Panc1 (cell line): Measurements from ENCODE around the gene SMURF1. TPM values are rescaled to one million over a fixed set of nuclear protein-coding genes. Genes with fewer than 3 reads are reported as not detected.

ENCODE experiments used
- ATAC-seq: fragments of 200-7000 bp; cut with Tn5 transposase; 2 replicates; pipeline ENCODE4 v1.9.1; 2020; ENCODE audit warnings: mild to moderate bottlenecking, moderate library complexity
- BruUV-seq: library from RNA; stranded (reverse); fragments of 400-500 nt; replicated peaks from 2 replicates; lab custom pipeline; 2021; lab: Mats Ljungman, UMichigan
- CTCF ChIA-PET: fragments of 300-600 bp; sonication (Branson Sonifier 250); formaldehyde crosslinking; loops from one replicate; lab custom pipeline; 2022; ENCODE audit warnings: antibody characterized with exemption; lab: Charles Lee
- POLR2A ChIA-PET: fragments of 300-600 bp; sonication (Branson Sonifier 250); formaldehyde crosslinking; loops from one replicate; lab custom pipeline; 2022; ENCODE audit warnings: antibody characterized with exemption; lab: Charles Lee
- DNase-seq: peaks from one replicate; pipeline ENCODE4 v3.0.0-alpha.2; 2010; ENCODE audit warnings: low read depth, low spot score
- H3K27ac ChIP-seq: 2 replicates; pipeline ENCODE4 v1.5.1; 2011; ENCODE audit warnings: mild to moderate bottlenecking, low read length, inconsistent platforms
- H3K27me3 ChIP-seq: fragments of 200-500 bp; sonication (Bioruptor generic); 2 replicates; pipeline ENCODE4 v1.6.0; 2014; ENCODE audit warnings: low read length, inconsistent platforms; ENCODE audit not compliant: control insufficient read depth, insufficient read depth
- H3K36me3 ChIP-seq: fragments of 200-500 bp; sonication (Bioruptor generic); 2 replicates; pipeline ENCODE4 v1.5.1; 2014; ENCODE audit warnings: inconsistent platforms, mild to moderate bottlenecking, low read length, moderate library complexity; ENCODE audit not compliant: control insufficient read depth, insufficient read depth
- H3K4me1 ChIP-seq: 2 replicates; pipeline ENCODE4 v1.5.1; 2011; ENCODE audit warnings: inconsistent platforms, mild to moderate bottlenecking, low read length, moderate library complexity; ENCODE audit not compliant: control insufficient read depth, insufficient read depth
- H3K4me3 ChIP-seq, 2 experiments: 2 replicates each; pipeline ENCODE4 v1.5.1; 2011 to 2012; ENCODE audit warnings: low read depth in 2 of 2, low read length in 2 of 2, mild to moderate bottlenecking in 2 of 2, inconsistent platforms in 1 of 2, moderate library complexity in 1 of 2
- H3K9me3 ChIP-seq: fragments of 200-500 bp; sonication (Bioruptor generic); 2 replicates; pipeline ENCODE4 v1.5.1; 2014; ENCODE audit warnings: low read depth, mild to moderate bottlenecking, inconsistent platforms, low read length, moderate library complexity; ENCODE audit not compliant: control insufficient read depth, insufficient read depth
- POLR2AphosphoS5 ChIP-seq: IDR thresholded peaks from 2 replicates; pipeline ENCODE4 v1.6.1; 2012; ENCODE audit warnings: mild to moderate bottlenecking, low read depth, low read length, moderate library complexity
- SIN3A ChIP-seq: IDR thresholded peaks from 2 replicates; pipeline ENCODE4 v1.6.1; 2012; ENCODE audit warnings: low read depth, mild to moderate bottlenecking, low read length, moderate library complexity, borderline replicate concordance; ENCODE audit not compliant: insufficient read depth
- TCF7L2 ChIP-seq: IDR thresholded peaks from 2 replicates; pipeline ENCODE4 v1.6.1; 2011; ENCODE audit warnings: mild to moderate bottlenecking, low read depth, low read length, inconsistent platforms
- in situ Hi-C: cut with HindIII; loops from 2 replicates; pipeline ENCODE4 v1.10.0; 2016; ENCODE audit warnings: low sequenced_read_pairs, low pct_unique_long_range_greater_than_20kb
- intact Hi-C: fragments of 100-400 bp; cut with micrococcal nuclease; formaldehyde crosslinking; loops from one replicate; pipeline ENCODE4 v1.10.0; 2022; ENCODE audit not compliant: unreplicated experiment
- total RNA-seq: library from RNA; stranded (reverse); gene quantifications from one replicate; pipeline ENCODE4 v1.2.1, GENCODE V29; 2021; ENCODE audit not compliant: unreplicated experiment
- TF ChIP-seq, protein P1 (sequence below), 2 experiments: IDR thresholded peaks; 2 replicates each; pipeline ENCODE4 v1.6.1; 2011 to 2012; ENCODE audit warnings: low read depth in 2 of 2, control low read depth in 1 of 2, low read length in 1 of 2, mild to moderate bottlenecking in 1 of 2, moderate library complexity in 1 of 2; ENCODE audit not compliant: insufficient read depth in 1 of 2
- TF ChIP-seq, protein P2 (sequence below): fragments of 450-650 bp; IDR thresholded peaks from 2 replicates; pipeline ENCODE4 v1.5.1; 2017; ENCODE audit warnings: mild to moderate bottlenecking

Gene SMURF1
- total RNA-seq, 1 experiment from 2014 or later: 47.0 TPM

DNA sequence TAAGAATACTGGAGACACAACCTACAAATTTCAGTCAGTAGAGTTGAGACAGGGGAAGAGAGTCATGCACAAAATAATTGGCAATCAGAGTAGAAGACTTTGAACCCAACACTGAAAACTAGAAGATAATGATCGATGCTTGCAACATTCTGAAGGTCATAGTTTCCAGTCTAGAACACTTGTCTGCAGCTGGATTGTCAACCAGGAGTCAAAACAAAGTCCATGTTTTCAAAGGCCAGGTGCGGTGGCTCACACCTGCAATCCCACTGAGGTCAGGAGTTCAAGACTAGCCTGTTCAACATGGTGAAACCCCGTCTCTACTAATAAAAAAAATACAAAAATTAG is 26.8 kb upstream of the SMURF1 start:
- no peak for TF ChIP-seq TCF7L2
- TF ChIP-seq, protein P1, sequence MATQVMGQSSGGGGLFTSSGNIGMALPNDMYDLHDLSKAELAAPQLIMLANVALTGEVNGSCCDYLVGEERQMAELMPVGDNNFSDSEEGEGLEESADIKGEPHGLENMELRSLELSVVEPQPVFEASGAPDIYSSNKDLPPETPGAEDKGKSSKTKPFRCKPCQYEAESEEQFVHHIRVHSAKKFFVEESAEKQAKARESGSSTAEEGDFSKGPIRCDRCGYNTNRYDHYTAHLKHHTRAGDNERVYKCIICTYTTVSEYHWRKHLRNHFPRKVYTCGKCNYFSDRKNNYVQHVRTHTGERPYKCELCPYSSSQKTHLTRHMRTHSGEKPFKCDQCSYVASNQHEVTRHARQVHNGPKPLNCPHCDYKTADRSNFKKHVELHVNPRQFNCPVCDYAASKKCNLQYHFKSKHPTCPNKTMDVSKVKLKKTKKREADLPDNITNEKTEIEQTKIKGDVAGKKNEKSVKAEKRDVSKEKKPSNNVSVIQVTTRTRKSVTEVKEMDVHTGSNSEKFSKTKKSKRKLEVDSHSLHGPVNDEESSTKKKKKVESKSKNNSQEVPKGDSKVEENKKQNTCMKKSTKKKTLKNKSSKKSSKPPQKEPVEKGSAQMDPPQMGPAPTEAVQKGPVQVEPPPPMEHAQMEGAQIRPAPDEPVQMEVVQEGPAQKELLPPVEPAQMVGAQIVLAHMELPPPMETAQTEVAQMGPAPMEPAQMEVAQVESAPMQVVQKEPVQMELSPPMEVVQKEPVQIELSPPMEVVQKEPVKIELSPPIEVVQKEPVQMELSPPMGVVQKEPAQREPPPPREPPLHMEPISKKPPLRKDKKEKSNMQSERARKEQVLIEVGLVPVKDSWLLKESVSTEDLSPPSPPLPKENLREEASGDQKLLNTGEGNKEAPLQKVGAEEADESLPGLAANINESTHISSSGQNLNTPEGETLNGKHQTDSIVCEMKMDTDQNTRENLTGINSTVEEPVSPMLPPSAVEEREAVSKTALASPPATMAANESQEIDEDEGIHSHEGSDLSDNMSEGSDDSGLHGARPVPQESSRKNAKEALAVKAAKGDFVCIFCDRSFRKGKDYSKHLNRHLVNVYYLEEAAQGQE (IDR thresholded peaks at IDR 0.05; ENCODE audit: insufficient read depth in 1 of 2, low read depth in 2 of 2, low read length in 1 of 2): no peak
- no peak for TF ChIP-seq SIN3A
- TF ChIP-seq, protein P2, sequence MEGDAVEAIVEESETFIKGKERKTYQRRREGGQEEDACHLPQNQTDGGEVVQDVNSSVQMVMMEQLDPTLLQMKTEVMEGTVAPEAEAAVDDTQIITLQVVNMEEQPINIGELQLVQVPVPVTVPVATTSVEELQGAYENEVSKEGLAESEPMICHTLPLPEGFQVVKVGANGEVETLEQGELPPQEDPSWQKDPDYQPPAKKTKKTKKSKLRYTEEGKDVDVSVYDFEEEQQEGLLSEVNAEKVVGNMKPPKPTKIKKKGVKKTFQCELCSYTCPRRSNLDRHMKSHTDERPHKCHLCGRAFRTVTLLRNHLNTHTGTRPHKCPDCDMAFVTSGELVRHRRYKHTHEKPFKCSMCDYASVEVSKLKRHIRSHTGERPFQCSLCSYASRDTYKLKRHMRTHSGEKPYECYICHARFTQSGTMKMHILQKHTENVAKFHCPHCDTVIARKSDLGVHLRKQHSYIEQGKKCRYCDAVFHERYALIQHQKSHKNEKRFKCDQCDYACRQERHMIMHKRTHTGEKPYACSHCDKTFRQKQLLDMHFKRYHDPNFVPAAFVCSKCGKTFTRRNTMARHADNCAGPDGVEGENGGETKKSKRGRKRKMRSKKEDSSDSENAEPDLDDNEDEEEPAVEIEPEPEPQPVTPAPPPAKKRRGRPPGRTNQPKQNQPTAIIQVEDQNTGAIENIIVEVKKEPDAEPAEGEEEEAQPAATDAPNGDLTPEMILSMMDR: no peak
- TF ChIP-seq POLR2AphosphoS5: no peak
- no TSS peak for BruUV-seq
- H3K27me3 ChIP-seq: no peaks in the 10 kb centered on the region
- DNase-seq: no peak
- no peak overlapping the region for H3K27ac ChIP-seq
- no peak for ATAC-seq
- H3K36me3 ChIP-seq: no peaks in the 10 kb centered on the region
- ChIA-PET POLR2A (no interaction called here), CTCF (no interaction called here)
- in situ Hi-C loops: no loop called here
- no peak overlapping the region for H3K4me3 ChIP-seq
- H3K4me1 ChIP-seq: no peaks in the 10 kb centered on the region
- intact Hi-C loops: no loop called here
- no peaks in the 10 kb centered on the region for H3K9me3 ChIP-seq

DNA sequence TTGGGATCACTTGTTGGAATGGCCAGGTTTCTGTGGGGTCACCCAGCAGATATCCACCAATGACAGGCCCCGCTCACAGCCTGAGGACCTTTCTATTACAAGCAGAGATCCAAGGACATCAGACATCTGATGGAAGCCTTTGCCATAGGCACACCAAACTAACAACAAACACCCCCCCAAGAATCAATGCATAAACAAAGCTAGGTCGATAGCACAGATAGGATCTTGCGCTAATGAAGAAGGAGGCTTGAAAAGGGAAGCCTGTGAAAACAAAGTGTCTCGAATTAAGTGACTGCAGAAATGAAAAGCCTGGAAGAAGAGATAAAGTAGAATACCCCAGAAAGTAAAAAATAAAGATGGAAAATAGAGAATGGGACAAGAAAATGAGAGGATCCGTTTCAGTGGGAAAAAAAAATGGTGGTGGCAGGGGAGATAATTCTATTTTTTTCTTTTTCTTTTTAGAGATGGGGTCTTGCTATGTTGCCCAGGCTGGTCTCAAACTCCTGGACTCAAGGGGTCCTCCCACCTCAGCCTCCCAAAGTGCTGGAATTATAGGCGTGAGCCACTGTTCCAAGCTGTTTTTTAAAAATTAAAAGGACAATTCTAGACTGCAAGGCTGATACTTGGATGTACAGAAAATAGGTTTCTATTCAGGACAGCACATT is 26.3 kb upstream of the SMURF1 start:
- intact Hi-C loops: no loop called here
- TF ChIP-seq TCF7L2 (no peak), SIN3A (no peak), POLR2AphosphoS5 (no peak)
- TF ChIP-seq, protein P2: no peak
- TF ChIP-seq, protein P1 (IDR thresholded peaks at IDR 0.05; ENCODE audit: insufficient read depth in 1 of 2, low read depth in 2 of 2, low read length in 1 of 2): no peak
- Histone ChIP-seq H3K4me1 (no peaks in the 10 kb centered on the region), H3K4me3 (no peak overlapping the region), H3K36me3 (no peaks in the 10 kb centered on the region), H3K27me3 (no peaks in the 10 kb centered on the region), H3K27ac (no peak overlapping the region), H3K9me3 (no peaks in the 10 kb centered on the region)
- no peak for ATAC-seq
- CTCF ChIA-PET: no interaction called here
- no peak for DNase-seq
- in situ Hi-C loops: no loop called here
- no TSS peak for BruUV-seq
- POLR2A ChIA-PET: no interaction called here
